Measurements from ENCODE around the gene PDLIM1. TPM values are rescaled to one million over a fixed set of nuclear protein-coding genes. Genes with fewer than 3 reads are reported as not detected.

The PDLIM1 gene
- total and polyA plus RNA-seq, 12 donors: 0.89 to 63.3 (median 31.2) TPM

- peak overlapping the region in 2 of 5 donors; percentile 65 to 68 for H3K27ac ChIP-seq
- DNase-seq: peak in 5 of 7 donors; percentile 37 to 77 (median 45)
- H3K36me3 ChIP-seq (replicated peaks in 1 of 2): no peaks in the 10 kb centered on the region
- 55 to 64% (median 60%) methylated on average over 10 to 12 of the region's 12 CpGs for WGBS, 4 donors
- no peaks in the 10 kb centered on the region for H3K9me3 ChIP-seq (replicated peaks in 1 of 3)
- no peaks in the 10 kb centered on the region for H3K27me3 ChIP-seq
- no peak overlapping the region for H3K4me3 ChIP-seq
- intact Hi-C loops (cut with DNase I): no loop called here
- TF ChIP-seq POLR2A (IDR thresholded peaks at IDR 0.05) (no peak), CTCF (IDR thresholded peaks at IDR 0.05) (no peak)
- peaks cover 3 to 9% of the 10 kb centered on the region in 2 donors for H3K4me1 ChIP-seq (replicated peaks in 1 of 2)
Observed at GRCh38 chr10:95268438-95268837, 22.4 kb downstream of the PDLIM1 start.

- H3K4me1 ChIP-seq (replicated peaks in 1 of 2): peaks cover 3 to 9% of the 10 kb centered on the region in 2 donors
- DNase-seq: no peak
- H3K4me3 ChIP-seq: no peak overlapping the region
- no peaks in the 10 kb centered on the region for H3K27me3 ChIP-seq
- WGBS, 4 donors: 78 to 87% (median 83%) methylated on average over 3 of the region's 3 CpGs
- no peaks in the 10 kb centered on the region for H3K36me3 ChIP-seq (replicated peaks in 1 of 2)
- TF ChIP-seq CTCF (IDR thresholded peaks at IDR 0.05): no peak
- no peak for TF ChIP-seq POLR2A (IDR thresholded peaks at IDR 0.05)
- intact Hi-C loops (cut with DNase I): no loop called here
- H3K9me3 ChIP-seq (replicated peaks in 1 of 3): no peaks in the 10 kb centered on the region
- H3K27ac ChIP-seq: no peak overlapping the region
Observed at GRCh38 chr10:95267251-95267650, 23.6 kb downstream of the PDLIM1 start.

GRCh38 chr10:95266674-95267095 is 24.1 kb downstream of the PDLIM1 start:
- DNase-seq: no peak
- 56 to 70% (median 60%) methylated on average over 1 of the region's 1 CpG for WGBS, 4 donors
- TF ChIP-seq CTCF (IDR thresholded peaks at IDR 0.05) (no peak), POLR2A (IDR thresholded peaks at IDR 0.05) (no peak)
- Histone ChIP-seq H3K4me3 (no peak overlapping the region), H3K27ac (peak overlapping the region in 1 of 5 donors; percentile 34), H3K36me3 (replicated peaks in 1 of 2) (no peaks in the 10 kb centered on the region), H3K27me3 (no peaks in the 10 kb centered on the region), H3K4me1 (replicated peaks in 1 of 2) (peaks cover 3 to 9% of the 10 kb centered on the region in 2 donors), H3K9me3 (replicated peaks in 1 of 3) (no peaks in the 10 kb centered on the region)
- intact Hi-C loops (cut with DNase I): no loop called here

GRCh38 chr10:95265572-95265971 is 25.2 kb downstream of the PDLIM1 start:
- H3K27me3 ChIP-seq: no peaks in the 10 kb centered on the region
- intact Hi-C loops (cut with DNase I): no loop called here
- H3K4me1 ChIP-seq (replicated peaks in 1 of 2): peaks cover 3 to 16% of the 10 kb centered on the region in 2 donors
- WGBS, 4 donors: 89 to 97% (median 93%) methylated on average over 8 of the region's 8 CpGs
- no peak overlapping the region for H3K27ac ChIP-seq
- TF ChIP-seq CTCF (IDR thresholded peaks at IDR 0.05) (no peak), POLR2A (IDR thresholded peaks at IDR 0.05) (no peak)
- H3K9me3 ChIP-seq (replicated peaks in 1 of 3): no peaks in the 10 kb centered on the region
- H3K36me3 ChIP-seq (replicated peaks in 1 of 2): no peaks in the 10 kb centered on the region
- no peak overlapping the region for H3K4me3 ChIP-seq
- no peak for DNase-seq

Data from adrenal gland (tissue), 12 donors.